Heart left ventricle (tissue), 16 donors: ENCODE measurements around the gene RAB5A. TPM values are rescaled to one million over a fixed set of nuclear protein-coding genes. Genes with fewer than 3 reads are reported as not detected.
"Not testable (repeated sequence)": the region's sequence is repeated elsewhere in the genome, so short reads cannot be mapped to it uniquely, and the experiment has no call there.

Experiments used
- ATAC-seq, 4 donors: fragments of 200-7000 bp; cut with Tn5 transposase; one replicate each; pipeline ENCODE4 v1.9.1; 2020 to 2022; ENCODE audit warnings: moderate library complexity in 4 of 4, mild to moderate bottlenecking in 3 of 4, moderate number of reproducible peaks in 1 of 4
- DNase-seq, 5 donors: peaks; one replicate each; pipeline ENCODE4 v3.0.0-alpha.2; 2020
- H3K27ac ChIP-seq, 12 donors: fragments of 200-600 bp; sonication (generic) in 4 of 12; one replicate each; pipeline versions ENCODE4 v1.5.0 to v1.8.0; 2016 to 2022; ENCODE audit warnings: mild to moderate bottlenecking in 2 of 12
- H3K27me3 ChIP-seq, 9 donors: fragments of 200-600 bp; sonication (generic) in 2 of 9; one replicate each; pipeline versions ENCODE4 v1.5.1 to v1.8.0; 2016 to 2022; ENCODE audit warnings: mild to moderate bottlenecking in 3 of 9
- H3K36me3 ChIP-seq, 9 donors: fragments of 200-600 bp; sonication (generic) in 2 of 9; one replicate each; pipeline versions ENCODE4 v1.5.0 to v1.8.0; 2018 to 2022; ENCODE audit warnings: mild to moderate bottlenecking in 2 of 9
- H3K4me1 ChIP-seq, 12 donors: fragments of 200-600 bp; sonication (generic) in 4 of 12; one replicate each; pipeline versions ENCODE4 v1.5.0 to v1.8.0; 2016 to 2022; ENCODE audit warnings: mild to moderate bottlenecking in 3 of 12
- H3K4me3 ChIP-seq, 12 donors: fragments of 200-600 bp; sonication (generic) in 4 of 12; one replicate each; pipeline versions ENCODE4 v1.5.0 to v1.8.0; 2017 to 2022; ENCODE audit warnings: mild to moderate bottlenecking in 9 of 12, moderate library complexity in 4 of 12
- H3K9me3 ChIP-seq, 12 donors: fragments of 200-600 bp; sonication (generic) in 4 of 12; one replicate each; pipeline versions ENCODE4 v1.5.0 to v1.8.0; 2016 to 2022; ENCODE audit warnings: mild to moderate bottlenecking in 1 of 12
- CTCF ChIP-seq, 12 donors: fragments of 200-600 bp; sonication (generic) in 4 of 12; IDR thresholded peaks; one replicate each; pipeline versions ENCODE4 v1.5.0 to v1.8.0; 2018 to 2022; ENCODE audit warnings: antibody characterized with exemption in 12 of 12, mild to moderate bottlenecking in 5 of 12
- POLR2A ChIP-seq, 2 donors: fragments of 450-650 bp; IDR thresholded peaks; one replicate each; pipeline ENCODE4 v1.6.1; 2017; ENCODE audit warnings: antibody characterized with exemption in 2 of 2, mild to moderate bottlenecking in 2 of 2, moderate library complexity in 2 of 2
- WGBS, 4 donors: extraction: QIAGEN DNeasy Blood & Tissue Kit in 2 of 4; methylation state at CpG; one replicate each; pipeline versions ENCODE4 v1.1.5 to v1.1.7; 2013 to 2018; 5-methylcytosine and 5-hydroxymethylcytosine counted together
- intact Hi-C, 10 donors: fragments of 100-400 bp; cut with DNase I; formaldehyde crosslinking; loops; one replicate each; pipeline versions ENCODE4 v1.11.1 to v1.14.2; 2022
- polyA plus RNA-seq, 2 donors: library from polyadenylated mRNA; stranded (reverse); fragments of 200-250 nt; gene quantifications; one replicate each; pipeline ENCODE4 v1.2.3, GENCODE V29; 2013
- total RNA-seq, 9 donors: library from RNA; depleted of rRNA in 2 of 9; stranded (reverse); fragments of >200 nt in 2 of 9; fragmentation: NEBNext Ultra II Directional in 3 of 9; extraction: Animal tissue kit (Norgen Biotek cat#: 25700) in 3 of 9; gene quantifications; one replicate each; pipeline versions ENCODE4 v1.1.0 to v1.2.4, GENCODE V29; 2016 to 2023
- donor health status: ischemic (EF 13 %, LVEDD 7.1; RV severe dilation, severe dysfunction).
- donor health status: healthy with polysubstance abuse.
- donor health status: DM: no; HTN: yes; CAD: no.
- donor health status: DM: no; HTN: no; CAD: no.
- donor health status: ischemic (EF 25% LVEDD 6.9; RV normal size, moderate dysfunction).
- donor health status: ischemic (EF 25% LVEDD 5.7; RV mildly dilated, moderate dysfunction).
- donor health status: healthy.
- donor health status: DM: yes; HTN: yes; CAD: no.
- donor health status: ischemic (EF 35%, LVEDD 5.7; RV mildly dilated, moderate dysfunction).
- donor health status: nonischemic (EF 11% LVEDD 7.7; RV severe dilation, severe dysfunction).
- donor health status: DM: yes; HTN: yes; CAD: no.
- donor health status: PGD.
- donor health status: ischemic (EF 29% LVEDD 5.4; RV normal size, mild dysfunction).
- donor health status: nonischemic (EF 23%, LVEDD 6.1; RV moderate dilation, normal function).

The RAB5A gene
- total and polyA plus RNA-seq, 11 donors = 30.3 to 74.0 (median 61.4) TPM

GRCh38 chr3:19967812-19968211 is 20.9 kb downstream of the RAB5A start:
- no peak overlapping the region for H3K4me3 ChIP-seq
- ATAC-seq = no peak
- no peak overlapping the region for H3K27ac ChIP-seq
- H3K4me1 ChIP-seq = peaks cover 0 to 39% (median 18%) of the 10 kb centered on the region in 12 donors
- H3K27me3 ChIP-seq = no peaks in the 10 kb centered on the region
- no peak for TF ChIP-seq POLR2A (IDR thresholded peaks at IDR 0.05)
- TF ChIP-seq CTCF (IDR thresholded peaks at IDR 0.05) = no peak
- WGBS, 4 donors = 64 to 72% (median 67%) methylated on average over 4 of the region's 4 CpGs
- peaks cover 0 to 6% (median 0%) of the 10 kb centered on the region in 9 donors for H3K36me3 ChIP-seq
- DNase-seq = no peak
- H3K9me3 ChIP-seq = no peaks in the 10 kb centered on the region
- intact Hi-C loops = no loop called here

GRCh38 chr3:19970327-19970726 is 23.4 kb downstream of the RAB5A start:
- WGBS, 4 donors = 55 to 64% (median 64%) methylated on average over 8 of the region's 8 CpGs
- Histone ChIP-seq H3K9me3 (no peaks in the 10 kb centered on the region), H3K27me3 (no peaks in the 10 kb centered on the region), H3K4me1 (peaks cover 0 to 31% (median 11%) of the 10 kb centered on the region in 12 donors), H3K4me3 (no peak overlapping the region), H3K36me3 (peaks cover 0 to 21% (median 14%) of the 10 kb centered on the region in 9 donors), H3K27ac (peak overlapping the region in 1 of 12 donors; percentile 7)
- ATAC-seq = peak; percentile 42 to 81 (median 72)
- TF ChIP-seq CTCF (IDR thresholded peaks at IDR 0.05) = no peak
- no peak for TF ChIP-seq POLR2A (IDR thresholded peaks at IDR 0.05)
- peak in 1 of 5 donors; percentile 34 for DNase-seq
- intact Hi-C loops = no loop called here

GRCh38 chr3:19972054-19972453 is 25.2 kb downstream of the RAB5A start:
- ATAC-seq = no peak
- 48 to 60% (median 53%) methylated on average over 3 of the region's 3 CpGs for WGBS, 4 donors

GRCh38 chr3:19988904-19989303 is 42.0 kb downstream of the RAB5A start:
- WGBS, 4 donors = 94 to 98% (median 97%) methylated on average over 8 of the region's 8 CpGs
- peaks cover 0 to 21% (median 12%) of the 10 kb centered on the region in 9 donors for H3K36me3 ChIP-seq
- H3K4me1 ChIP-seq, ATAC-seq, H3K27ac ChIP-seq, H3K4me3 ChIP-seq, H3K27me3 ChIP-seq, DNase-seq, intact Hi-C loops, H3K9me3 ChIP-seq: not testable (repeated sequence)

More at GRCh38 chr3:19972054-19972453, 25.2 kb downstream of the RAB5A start:
- intact Hi-C loops = no loop called here
- Histone ChIP-seq H3K4me3 (no peak overlapping the region), H3K9me3 (no peaks in the 10 kb centered on the region), H3K36me3 (peaks cover 0 to 38% (median 31%) of the 10 kb centered on the region in 9 donors), H3K27me3 (no peaks in the 10 kb centered on the region), H3K4me1 (peaks cover 0 to 30% (median 11%) of the 10 kb centered on the region in 12 donors), H3K27ac (no peak overlapping the region)
- DNase-seq = no peak
- TF ChIP-seq CTCF (IDR thresholded peaks at IDR 0.05) (no peak), POLR2A (IDR thresholded peaks at IDR 0.05) (no peak)

GRCh38 chr3:19994796-19995195 is 47.9 kb downstream of the RAB5A start:
- no peak for ATAC-seq
- Histone ChIP-seq H3K36me3 (no peaks in the 10 kb centered on the region), H3K27ac (no peak overlapping the region), H3K27me3 (no peaks in the 10 kb centered on the region), H3K4me3 (no peak overlapping the region), H3K9me3 (no peaks in the 10 kb centered on the region), H3K4me1 (no peaks in the 10 kb centered on the region)
- DNase-seq = no peak
- intact Hi-C loops = no loop called here
- no peak for TF ChIP-seq POLR2A (IDR thresholded peaks at IDR 0.05)
- no peak for TF ChIP-seq CTCF (IDR thresholded peaks at IDR 0.05)
- 69 to 82% (median 76%) methylated on average over 2 of the region's 2 CpGs for WGBS, 4 donors
